Kidney (tissue), 14 donors: ENCODE measurements around the gene ENTPD2. TPM values are rescaled to one million over a fixed set of nuclear protein-coding genes. Genes with fewer than 3 reads are reported as not detected.

Source experiments
- DNase-seq, 5 donors: peaks; one replicate each; pipeline ENCODE4 v3.0.0-alpha.2; 2013 to 2020
- FAIRE-seq: peaks from 2 replicates; lab custom pipeline; 2012; peaks lifted over from hg19 to GRCh38; lab: Jason Lieb, UNC
- H3K27ac ChIP-seq, 2 donors: one replicate each; pipeline ENCODE4 v1.7.0; 2013; ENCODE audit warnings: low read depth in 2 of 2, low read length in 2 of 2, inconsistent platforms in 1 of 2
- H3K27me3 ChIP-seq: one replicate; pipeline ENCODE4 v1.7.1; 2013; ENCODE audit warnings: low read length, inconsistent platforms; ENCODE audit not compliant: control insufficient read depth, insufficient read depth
- H3K36me3 ChIP-seq, 3 donors: one replicate each; pipeline versions ENCODE4 v1.7.0 to v1.7.1; 2013; ENCODE audit warnings: low read length in 3 of 3, control low read depth in 1 of 3, inconsistent platforms in 1 of 3; ENCODE audit not compliant: insufficient read depth in 3 of 3, control insufficient read depth in 2 of 3
- H3K4me1 ChIP-seq, 3 donors: one replicate each; pipeline versions ENCODE4 v1.7.0 to v1.7.1; 2013; ENCODE audit warnings: low read length in 3 of 3, inconsistent platforms in 1 of 3, low read depth in 1 of 3; ENCODE audit not compliant: control insufficient read depth in 2 of 3, insufficient read depth in 2 of 3
- H3K4me3 ChIP-seq, 3 donors: one replicate each; pipeline versions ENCODE4 v1.7.0 to v1.8.1; 2013; ENCODE audit warnings: low read length in 3 of 3, control low read depth in 1 of 3, inconsistent platforms in 1 of 3
- H3K9ac ChIP-seq, 3 donors: one replicate each; pipeline versions ENCODE4 v1.7.0 to v1.7.1; 2013; ENCODE audit warnings: low read length in 3 of 3, control low read depth in 1 of 3, inconsistent platforms in 1 of 3
- H3K9me3 ChIP-seq, 3 donors: one replicate each; pipeline versions ENCODE4 v1.7.0 to v1.7.1; 2013; ENCODE audit warnings: low read length in 3 of 3, control low read depth in 1 of 3, inconsistent platforms in 1 of 3; ENCODE audit not compliant: control insufficient read depth in 2 of 3, insufficient read depth in 1 of 3
- CTCF ChIP-seq: IDR thresholded peaks from 3 replicates; pipeline ENCODE4 v1.5.1; 2012; ENCODE audit warnings: mild to moderate bottlenecking, moderate library complexity, borderline replicate concordance; ENCODE audit not compliant: insufficient read depth; ENCODE audit errors: extremely low read depth
- intact Hi-C: fragments of 100-400 bp; cut with DNase I; formaldehyde crosslinking; loops from one replicate; pipeline ENCODE4 v1.11.1; 2022
- polyA plus RNA-seq: library from polyadenylated mRNA; stranded (reverse); fragments of 350-450 nt; fragmentation: Illumina TruSeq; extraction: RNeasy Lipid Tissue Mini Kit (QIAGEN cat#74804); gene quantifications from one replicate; pipeline ENCODE4 v1.2.3, GENCODE V29; 2014; ENCODE audit warnings: low read depth, low replicate concordance; ENCODE audit not compliant: insufficient read depth
- total RNA-seq: library from RNA; stranded (reverse); fragmentation: NEBNext Ultra II Directional; extraction: Animal tissue kit (Norgen Biotek cat#: 25700); gene quantifications from one replicate; pipeline ENCODE4 v1.2.1, GENCODE V29; 2021
- donor health status: control.
- donor health status: control.
- donor health status: control.
- donor health status: control.
- donor health status: control.
- donor health status: DM: yes; HTN: yes; CAD: no.
- donor health status: Normal renal cell carcinoma (clear cell type).

The ENTPD2 gene
- total and polyA plus RNA-seq, 2 donors from 2014 or later, result 5.5 to 9.3 TPM

GRCh38 chr9:137045294-137046087 lies 8.4 kb downstream of the ENTPD2 start:
- peaks cover 24% of the 10 kb centered on the region for H3K27me3 ChIP-seq
- no peak for FAIRE-seq
- H3K4me1 ChIP-seq, result peaks cover 0 to 21% (median 0%) of the 10 kb centered on the region in 3 donors
- intact Hi-C loops, result no loop called here
- H3K9ac ChIP-seq, result peak overlapping the region in 1 of 3 donors; percentile 29
- no peaks in the 10 kb centered on the region for H3K9me3 ChIP-seq
- H3K4me3 ChIP-seq, result peak overlapping the region in 2 of 3 donors; percentile 43 to 48
- TF ChIP-seq CTCF, result no peak
- DNase-seq, result peak in 1 of 5 donors; percentile 38
- H3K27ac ChIP-seq, result peak overlapping the region in 1 of 2 donors; percentile 5
- no peaks in the 10 kb centered on the region for H3K36me3 ChIP-seq

GRCh38 chr9:137044502-137045177 lies 9.2 kb downstream of the ENTPD2 start:
- H3K9ac ChIP-seq, result peak overlapping the region in 1 of 3 donors; percentile 29
- peaks cover 22% of the 10 kb centered on the region for H3K27me3 ChIP-seq
- H3K27ac ChIP-seq, result peak overlapping the region in 1 of 2 donors; percentile 65
- H3K9me3 ChIP-seq, result no peaks in the 10 kb centered on the region
- DNase-seq (peak in 2 of 5 donors; percentile 52 to 89), FAIRE-seq (no peak)
- peaks cover 0 to 21% (median 0%) of the 10 kb centered on the region in 3 donors for H3K4me1 ChIP-seq
- intact Hi-C loops, result no loop called here
- no peak for TF ChIP-seq CTCF
- H3K4me3 ChIP-seq, result peak overlapping the region in 2 of 3 donors; percentile 43 to 48
- no peaks in the 10 kb centered on the region for H3K36me3 ChIP-seq

- Histone ChIP-seq H3K4me1 (peaks cover 0 to 21% (median 0%) of the 10 kb centered on the region in 3 donors), H3K4me3 (no peak overlapping the region), H3K36me3 (no peaks in the 10 kb centered on the region), H3K27ac (peak overlapping the region; percentile 16 to 65), H3K9me3 (no peaks in the 10 kb centered on the region), H3K9ac (no peak overlapping the region), H3K27me3 (peaks cover 16% of the 10 kb centered on the region)
- no peak for FAIRE-seq
- DNase-seq, result peak in 1 of 5 donors; percentile 56
- intact Hi-C loops, result no loop called here
- no peak for TF ChIP-seq CTCF
These were observed 9.8 kb downstream of the ENTPD2 start for GRCh38 chr9:137044037-137044436.
